Glutamatergic neuron (in vitro differentiated cells): ENCODE data around the gene NFAT5. TPM values are rescaled to one million over a fixed set of nuclear protein-coding genes. Genes with fewer than 3 reads are reported as not detected.

Source experiments
- DNase-seq: peaks from one replicate; pipeline ENCODE4 v3.0.0; 2022
- H3K27ac Mint-ChIP-seq: one replicate; pipeline ENCODE4 v1.8.0; 2020; ENCODE audit warnings: mild to moderate bottlenecking, mixed read lengths, inconsistent platforms; ENCODE audit not compliant: unreplicated experiment
- H3K27me3 Mint-ChIP-seq: one replicate; pipeline ENCODE4 v1.8.0; 2020; ENCODE audit warnings: mild to moderate bottlenecking, moderate library complexity, mixed read lengths, inconsistent platforms; ENCODE audit not compliant: unreplicated experiment
- H3K36me3 Mint-ChIP-seq: one replicate; pipeline ENCODE4 v1.8.0; 2020; ENCODE audit warnings: mild to moderate bottlenecking, mixed read lengths, inconsistent platforms; ENCODE audit not compliant: unreplicated experiment
- H3K4me1 Mint-ChIP-seq: one replicate; pipeline ENCODE4 v1.8.0; 2020; ENCODE audit warnings: mild to moderate bottlenecking, low read depth, mixed read lengths, inconsistent platforms; ENCODE audit not compliant: unreplicated experiment
- H3K4me3 Mint-ChIP-seq: one replicate; pipeline ENCODE4 v1.8.0; 2020; ENCODE audit warnings: mild to moderate bottlenecking, mixed read lengths, inconsistent platforms; ENCODE audit not compliant: unreplicated experiment
- H3K9me3 Mint-ChIP-seq: one replicate; pipeline ENCODE4 v1.8.0; 2020; ENCODE audit warnings: mild to moderate bottlenecking, moderate library complexity, mixed read lengths, inconsistent platforms; ENCODE audit not compliant: unreplicated experiment
- CTCF ChIP-seq: fragments of 200-600 bp; sonication (generic); IDR thresholded peaks from one replicate; pipeline ENCODE4 v1.5.0; 2021; ENCODE audit not compliant: partially characterized antibody, unreplicated experiment
- total RNA-seq: library from RNA; stranded (reverse); fragmentation: NEBNext Ultra II Directional; extraction: Animal tissue kit (Norgen Biotek cat#: 25700); gene quantifications from one replicate; pipeline ENCODE4 v1.2.1, GENCODE V29; 2021; ENCODE audit not compliant: unreplicated experiment

The NFAT5 gene
- total RNA-seq, 1 donor from 2014 or later, result 26.3 TPM

- Mint-ChIP-seq H3K9me3 (no peaks in the 10 kb centered on the region), H3K27me3 (peaks cover 2% of the 10 kb centered on the region), H3K4me3 (no peak overlapping the region), H3K4me1 (no peaks in the 10 kb centered on the region), H3K27ac (no peak overlapping the region), H3K36me3 (peaks cover 4% of the 10 kb centered on the region)
- DNase-seq, result no peak
- TF ChIP-seq CTCF, result no peak
Observed at GRCh38 chr16:69744363-69745231, 178.8 kb downstream of the NFAT5 start.

- Mint-ChIP-seq H3K9me3 (no peaks in the 10 kb centered on the region), H3K4me3 (no peak overlapping the region), H3K27me3 (peaks cover 2% of the 10 kb centered on the region), H3K27ac (no peak overlapping the region), H3K36me3 (peaks cover 4% of the 10 kb centered on the region), H3K4me1 (no peaks in the 10 kb centered on the region)
- TF ChIP-seq CTCF, result no peak
- no peak for DNase-seq
Observed at GRCh38 chr16:69745232-69745612, 179.5 kb downstream of the NFAT5 start.

- H3K36me3 Mint-ChIP-seq, result peaks cover 4% of the 10 kb centered on the region
- no peak for TF ChIP-seq CTCF
- peaks cover 2% of the 10 kb centered on the region for H3K27me3 Mint-ChIP-seq
- H3K27ac Mint-ChIP-seq, result no peak overlapping the region
- no peaks in the 10 kb centered on the region for H3K4me1 Mint-ChIP-seq
- H3K9me3 Mint-ChIP-seq, result no peaks in the 10 kb centered on the region
- no peak for DNase-seq
- no peak overlapping the region for H3K4me3 Mint-ChIP-seq
Observed at GRCh38 chr16:69745959-69746358, 180.2 kb downstream of the NFAT5 start.

GRCh38 chr16:69747115-69747514 lies 181.3 kb downstream of the NFAT5 start:
- H3K36me3 Mint-ChIP-seq, result peaks cover 4% of the 10 kb centered on the region
- no peak overlapping the region for H3K27ac Mint-ChIP-seq
- peaks cover 2% of the 10 kb centered on the region for H3K27me3 Mint-ChIP-seq
- H3K4me3 Mint-ChIP-seq, result no peak overlapping the region
- no peak for TF ChIP-seq CTCF
- no peaks in the 10 kb centered on the region for H3K4me1 Mint-ChIP-seq
- H3K9me3 Mint-ChIP-seq, result no peaks in the 10 kb centered on the region
- DNase-seq, result no peak

- no peak for DNase-seq
- Mint-ChIP-seq H3K4me3 (no peak overlapping the region), H3K9me3 (no peaks in the 10 kb centered on the region), H3K4me1 (no peaks in the 10 kb centered on the region), H3K27ac (no peak overlapping the region), H3K27me3 (no peaks in the 10 kb centered on the region), H3K36me3 (no peaks in the 10 kb centered on the region)
- no peak for TF ChIP-seq CTCF
Observed at GRCh38 chr16:69748694-69749345, 183.1 kb downstream of the NFAT5 start.
